Activated naive CD4-positive, alpha-beta T cell treated with anti-CD3 and anti-CD28 coated beads for 36 hours (primary cell): ENCODE data around the gene PDE9A. TPM values are rescaled to one million over a fixed set of nuclear protein-coding genes. Genes with fewer than 3 reads are reported as not detected.
A peak's percentile ranks its signal among the peaks of the same experiment; 100 is the strongest.

Source experiments
- CTCF ChIA-PET: fragments of 350-600 bp; sonication (Branson Sonifier 250); formaldehyde crosslinking; loops from one replicate; lab custom pipeline; 2021; ENCODE audit warnings: antibody characterized with exemption; lab: Charles Lee
- DNase-seq: peaks from one replicate; pipeline ENCODE4 v3.0.0-alpha.2; 2020
- H3K27ac Mint-ChIP-seq: one replicate; pipeline ENCODE4 v1.8.0; 2021; ENCODE audit warnings: mild to moderate bottlenecking, mixed read lengths
- H3K27me3 Mint-ChIP-seq: one replicate; pipeline ENCODE4 v1.8.0; 2021; ENCODE audit warnings: low read depth, mixed read lengths
- H3K36me3 Mint-ChIP-seq: one replicate; pipeline ENCODE4 v1.8.0; 2021; ENCODE audit warnings: low read depth, mixed read lengths
- H3K4me1 Mint-ChIP-seq: one replicate; pipeline ENCODE4 v1.8.0; 2021; ENCODE audit warnings: low read depth, mixed read lengths
- H3K4me3 Mint-ChIP-seq: one replicate; pipeline ENCODE4 v1.8.0; 2021; ENCODE audit warnings: mild to moderate bottlenecking, moderate library complexity, mixed read lengths
- H3K9me3 Mint-ChIP-seq: one replicate; pipeline ENCODE4 v1.8.0; 2021; ENCODE audit warnings: mixed read lengths
- intact Hi-C: fragments of 100-400 bp; cut with micrococcal nuclease; formaldehyde crosslinking; loops from one replicate; pipeline ENCODE4 v1.15.1; 2023
- total RNA-seq, 2 experiments: library from RNA; stranded (reverse); gene quantifications; one replicate each; pipeline ENCODE4 v1.2.3, GENCODE V29; 2021

PDE9A gene
- total RNA-seq, 2 experiments from 2014 or later = 6.3 to 7.4 TPM

- Mint-ChIP-seq H3K27ac (peak overlapping the region; percentile 81), H3K27me3 (no peaks in the 10 kb centered on the region), H3K4me1 (peaks cover 48% of the 10 kb centered on the region), H3K9me3 (no peaks in the 10 kb centered on the region), H3K36me3 (peaks cover 1% of the 10 kb centered on the region), H3K4me3 (peak overlapping the region; percentile 65)
- peak; percentile 56 for DNase-seq
- CTCF ChIA-PET = interaction anchor here (1.0 kb wide), 1 partner anchor 138 kb away, joined by 5 read pairs; no protein-coding TSS in a partner anchor
- intact Hi-C loops = loop anchor here (1.0 to 10.0 kb wide), 5 partner anchors 54 to 281 kb away; partner anchors contain the start of gene UBASH3A
These were observed 30.1 kb downstream of the PDE9A start for GRCh38 chr21:42683371-42684108.

GRCh38 chr21:42684109-42684916 is 30.9 kb downstream of the PDE9A start:
- Mint-ChIP-seq H3K4me1 (peaks cover 46% of the 10 kb centered on the region), H3K9me3 (no peaks in the 10 kb centered on the region), H3K27me3 (no peaks in the 10 kb centered on the region), H3K36me3 (peaks cover 1% of the 10 kb centered on the region), H3K27ac (peak overlapping the region; percentile 81), H3K4me3 (peak overlapping the region; percentile 65)
- CTCF ChIA-PET = interaction anchor here (0.7 to 1.2 kb wide), 2 partner anchors 62 to 91 kb away, joined by 3 to 4 read pairs; no protein-coding TSS in a partner anchor
- intact Hi-C loops = loop anchor here (1.0 to 10.0 kb wide), 5 partner anchors 53 to 282 kb away; partner anchors contain the start of gene UBASH3A
- peak; percentile 74 for DNase-seq

- CTCF ChIA-PET = interaction anchor here (0.7 to 1.2 kb wide), 2 partner anchors 61 to 92 kb away, joined by 3 to 4 read pairs; no protein-coding TSS in a partner anchor
- H3K27ac Mint-ChIP-seq = peak overlapping the region; percentile 81
- H3K4me1 Mint-ChIP-seq = peaks cover 46% of the 10 kb centered on the region
- intact Hi-C loops = loop anchor here (10.0 kb wide), 1 partner anchor 100 kb away; no protein-coding TSS in a partner anchor
- peak; percentile 48 for DNase-seq
- no peaks in the 10 kb centered on the region for H3K27me3 Mint-ChIP-seq
- peak overlapping the region; percentile 58 for H3K4me3 Mint-ChIP-seq
- no peaks in the 10 kb centered on the region for H3K9me3 Mint-ChIP-seq
- peaks cover 1% of the 10 kb centered on the region for H3K36me3 Mint-ChIP-seq
These were observed 31.6 kb downstream of the PDE9A start for GRCh38 chr21:42685036-42685435.

GRCh38 chr21:42685954-42686500 is 32.6 kb downstream of the PDE9A start:
- Mint-ChIP-seq H3K4me3 (no peak overlapping the region), H3K4me1 (peaks cover 40% of the 10 kb centered on the region), H3K27me3 (no peaks in the 10 kb centered on the region), H3K9me3 (no peaks in the 10 kb centered on the region), H3K36me3 (peaks cover 1% of the 10 kb centered on the region), H3K27ac (no peak overlapping the region)
- DNase-seq = no peak
- intact Hi-C loops = loop anchor here (10.0 kb wide), 1 partner anchor 99 kb away; no protein-coding TSS in a partner anchor
- CTCF ChIA-PET = no interaction called here

- H3K4me3 Mint-ChIP-seq = no peak overlapping the region
- H3K36me3 Mint-ChIP-seq = peaks cover 1% of the 10 kb centered on the region
- DNase-seq = no peak
- CTCF ChIA-PET = no interaction called here
- no peaks in the 10 kb centered on the region for H3K27me3 Mint-ChIP-seq
- no peak overlapping the region for H3K27ac Mint-ChIP-seq
- H3K4me1 Mint-ChIP-seq = peaks cover 24% of the 10 kb centered on the region
- H3K9me3 Mint-ChIP-seq = no peaks in the 10 kb centered on the region
- intact Hi-C loops = loop anchor here (10.0 kb wide), 1 partner anchor 97 kb away; no protein-coding TSS in a partner anchor
These were observed 34.4 kb downstream of the PDE9A start for GRCh38 chr21:42687796-42688195.

- DNase-seq = no peak
- H3K4me3 Mint-ChIP-seq = no peak overlapping the region
- CTCF ChIA-PET = no interaction called here
- no peaks in the 10 kb centered on the region for H3K9me3 Mint-ChIP-seq
- no peaks in the 10 kb centered on the region for H3K27me3 Mint-ChIP-seq
- peaks cover 1% of the 10 kb centered on the region for H3K36me3 Mint-ChIP-seq
- H3K4me1 Mint-ChIP-seq = peaks cover 18% of the 10 kb centered on the region
- intact Hi-C loops = loop anchor here (10.0 kb wide), 1 partner anchor 96 kb away; no protein-coding TSS in a partner anchor
- no peak overlapping the region for H3K27ac Mint-ChIP-seq
These were observed 34.9 kb downstream of the PDE9A start for GRCh38 chr21:42688226-42688840.

GRCh38 chr21:42688841-42689371 is 35.5 kb downstream of the PDE9A start:
- intact Hi-C loops = loop anchor here (10.0 kb wide), 1 partner anchor 96 kb away; no protein-coding TSS in a partner anchor
- Mint-ChIP-seq H3K4me1 (peaks cover 13% of the 10 kb centered on the region), H3K36me3 (peaks cover 1% of the 10 kb centered on the region), H3K4me3 (no peak overlapping the region), H3K9me3 (no peaks in the 10 kb centered on the region), H3K27me3 (no peaks in the 10 kb centered on the region), H3K27ac (no peak overlapping the region)
- CTCF ChIA-PET = no interaction called here
- DNase-seq = no peak

- no peaks in the 10 kb centered on the region for H3K9me3 Mint-ChIP-seq
- no peak overlapping the region for H3K4me3 Mint-ChIP-seq
- CTCF ChIA-PET = no interaction called here
- DNase-seq = no peak
- H3K27ac Mint-ChIP-seq = no peak overlapping the region
- H3K27me3 Mint-ChIP-seq = no peaks in the 10 kb centered on the region
- intact Hi-C loops = no loop called here
- H3K4me1 Mint-ChIP-seq = no peaks in the 10 kb centered on the region
- H3K36me3 Mint-ChIP-seq = no peaks in the 10 kb centered on the region
These were observed 37.2 kb downstream of the PDE9A start for GRCh38 chr21:42690586-42690985.

GRCh38 chr21:42691901-42692559 is 38.6 kb downstream of the PDE9A start:
- H3K27me3 Mint-ChIP-seq = no peaks in the 10 kb centered on the region

GRCh38 chr21:42692688-42693087 is 39.3 kb downstream of the PDE9A start:
- Mint-ChIP-seq H3K4me1 (no peaks in the 10 kb centered on the region), H3K27ac (no peak overlapping the region), H3K4me3 (no peak overlapping the region), H3K27me3 (no peaks in the 10 kb centered on the region), H3K9me3 (no peaks in the 10 kb centered on the region), H3K36me3 (no peaks in the 10 kb centered on the region)
- no peak for DNase-seq
- intact Hi-C loops = no loop called here
- CTCF ChIA-PET = interaction anchor here (0.7 kb wide), 1 partner anchor 16 kb away, joined by 3 read pairs; no protein-coding TSS in a partner anchor

More at GRCh38 chr21:42691901-42692559, 38.6 kb downstream of the PDE9A start:
- CTCF ChIA-PET = no interaction called here
- intact Hi-C loops = no loop called here
- no peak for DNase-seq
- no peaks in the 10 kb centered on the region for H3K36me3 Mint-ChIP-seq
- H3K4me1 Mint-ChIP-seq = no peaks in the 10 kb centered on the region
- H3K9me3 Mint-ChIP-seq = no peaks in the 10 kb centered on the region
- H3K27ac Mint-ChIP-seq = no peak overlapping the region
- H3K4me3 Mint-ChIP-seq = no peak overlapping the region
